Hippocampal formation (tissue), 2 donors: ENCODE measurements around the gene IRF4.
"Not testable (repeated sequence)": the region's sequence is repeated elsewhere in the genome, so short reads cannot be mapped to it uniquely, and the experiment has no call there.

ENCODE experiments used
- DNase-seq, 2 donors: peaks; one replicate each; lab custom pipeline; 2025; lab: John Stamatoyannopoulos, UW

IRF4 gene

DNA sequence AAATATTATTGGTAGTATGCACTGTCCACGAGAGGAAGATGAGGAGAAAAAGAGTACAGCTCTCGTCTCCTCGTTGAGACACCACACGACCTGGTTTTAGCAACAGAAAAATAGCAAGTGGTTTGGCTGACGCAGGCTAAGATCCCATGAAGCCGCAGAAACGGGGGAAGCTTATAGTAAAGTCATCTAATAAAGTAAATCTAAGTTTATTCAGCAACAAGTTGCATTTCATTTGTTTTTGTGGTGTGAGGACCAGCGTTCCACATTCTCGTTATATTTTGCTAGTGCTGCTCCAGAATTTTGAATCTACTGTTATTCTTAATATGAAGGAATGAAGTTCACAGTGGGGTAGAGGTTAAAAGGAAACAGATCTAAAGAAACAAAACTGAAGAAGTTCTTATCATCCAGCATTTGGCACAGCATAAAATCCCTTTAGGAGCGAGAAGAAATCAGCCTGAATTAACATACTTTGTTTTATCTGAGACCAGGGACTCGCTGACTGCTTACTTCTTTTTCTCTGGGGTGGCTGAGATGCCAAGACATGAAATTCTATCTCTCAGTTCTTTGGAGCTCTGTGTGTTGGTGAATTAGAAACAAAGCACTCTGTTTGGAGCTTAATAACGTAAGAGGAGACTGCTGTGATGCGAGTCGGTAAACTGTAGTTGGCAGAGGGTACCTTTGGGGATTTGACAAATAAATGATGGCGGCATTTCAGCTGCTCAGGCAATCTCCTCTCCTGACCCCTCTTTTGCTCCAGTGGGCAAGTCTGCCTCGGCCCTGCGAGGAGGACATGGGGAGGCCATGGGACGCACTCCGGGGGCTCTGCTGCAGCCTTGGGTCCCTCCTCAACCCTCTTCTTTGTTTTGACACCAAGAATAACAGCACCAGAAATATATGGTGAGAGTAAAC is 24.9 kb upstream of the IRF4 start:
- no peak for DNase-seq

- no peak for DNase-seq
Observed at GRCh38 chr6:367298-367794, 24.2 kb upstream of the IRF4 start.

DNA sequence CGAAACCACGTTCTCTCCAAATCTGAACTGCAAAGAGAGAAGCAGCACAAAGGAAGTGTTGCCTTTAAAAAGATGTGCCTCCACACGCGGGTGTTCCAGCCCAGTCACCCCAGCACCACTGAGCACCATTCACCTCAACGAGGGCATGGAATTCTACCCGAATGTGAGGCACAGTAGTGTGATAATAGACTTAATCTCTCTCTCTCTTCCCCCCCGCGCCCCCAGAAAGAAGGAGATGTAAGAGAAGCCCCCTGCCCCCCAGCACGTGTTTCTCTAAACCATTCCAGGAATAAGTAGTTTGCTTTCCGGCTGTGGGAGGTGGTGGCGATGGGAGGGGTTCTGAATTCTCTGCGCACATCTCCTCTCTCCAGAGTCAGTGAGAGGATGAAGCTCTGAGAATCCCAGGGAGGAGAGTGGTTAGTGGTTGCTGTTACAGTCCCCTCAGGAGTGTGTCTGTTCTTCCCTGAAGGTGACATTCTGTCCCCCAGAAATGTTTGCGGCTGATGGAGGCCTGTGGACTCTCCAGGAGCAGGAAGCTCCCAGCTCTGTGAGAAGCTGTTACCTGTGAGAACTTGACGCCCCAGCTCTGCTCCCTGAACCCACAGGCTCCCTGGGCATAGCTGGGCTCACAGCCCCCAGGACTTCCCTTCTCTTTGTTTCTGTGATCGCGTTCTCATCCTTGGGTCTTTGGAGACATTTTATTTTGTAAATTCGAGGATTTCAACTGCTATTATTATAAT is 23.5 kb upstream of the IRF4 start:
- no peak for DNase-seq

DNA sequence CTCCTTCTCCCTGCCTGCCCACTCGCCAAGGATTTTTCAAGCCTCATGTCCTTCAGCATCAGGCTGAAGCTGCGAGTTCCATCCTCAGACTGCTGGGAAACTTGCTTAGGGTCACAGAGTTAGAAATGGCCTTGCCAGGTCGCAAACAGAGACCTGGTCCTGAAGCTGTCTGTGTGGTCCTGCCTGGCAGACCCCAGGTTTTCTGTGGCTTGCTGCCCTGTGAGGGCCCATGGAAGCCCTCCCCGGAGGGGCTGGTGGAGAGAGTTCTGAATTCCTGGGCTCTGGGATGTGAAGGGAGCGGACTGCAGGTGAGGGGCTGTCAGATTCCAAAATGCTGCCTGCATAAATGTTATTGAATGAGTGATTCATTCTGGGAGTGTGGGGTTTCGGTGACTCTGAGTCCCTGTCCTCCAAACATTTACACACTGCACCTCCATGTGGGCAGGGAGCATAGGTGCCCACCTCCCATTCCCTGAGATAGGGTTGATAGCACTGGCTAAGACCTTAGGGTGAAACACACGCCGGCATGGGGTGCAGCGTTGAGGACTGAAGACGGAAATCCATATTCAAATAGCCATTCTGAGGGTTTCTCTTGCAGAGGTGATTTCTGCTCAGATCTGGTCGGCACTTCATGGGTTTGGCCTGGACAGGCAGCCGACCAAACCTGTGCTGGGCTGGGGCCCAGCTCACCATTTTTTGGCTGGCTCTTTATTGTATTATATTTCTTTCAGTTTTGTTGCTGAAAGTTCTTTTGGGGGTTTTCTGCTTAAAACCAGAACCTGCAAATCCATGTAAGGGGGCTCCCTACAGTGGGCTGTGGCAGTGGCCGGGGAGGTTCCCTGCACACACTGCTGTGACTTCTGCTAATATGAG is 21.8 kb upstream of the IRF4 start:
- no peak for DNase-seq

- DNase-seq = no peak
Observed at GRCh38 chr6:370555-370954, 21.0 kb upstream of the IRF4 start.

- not testable (repeated sequence) for DNase-seq
Observed at GRCh38 chr6:371851-372250, 19.7 kb upstream of the IRF4 start.

DNA sequence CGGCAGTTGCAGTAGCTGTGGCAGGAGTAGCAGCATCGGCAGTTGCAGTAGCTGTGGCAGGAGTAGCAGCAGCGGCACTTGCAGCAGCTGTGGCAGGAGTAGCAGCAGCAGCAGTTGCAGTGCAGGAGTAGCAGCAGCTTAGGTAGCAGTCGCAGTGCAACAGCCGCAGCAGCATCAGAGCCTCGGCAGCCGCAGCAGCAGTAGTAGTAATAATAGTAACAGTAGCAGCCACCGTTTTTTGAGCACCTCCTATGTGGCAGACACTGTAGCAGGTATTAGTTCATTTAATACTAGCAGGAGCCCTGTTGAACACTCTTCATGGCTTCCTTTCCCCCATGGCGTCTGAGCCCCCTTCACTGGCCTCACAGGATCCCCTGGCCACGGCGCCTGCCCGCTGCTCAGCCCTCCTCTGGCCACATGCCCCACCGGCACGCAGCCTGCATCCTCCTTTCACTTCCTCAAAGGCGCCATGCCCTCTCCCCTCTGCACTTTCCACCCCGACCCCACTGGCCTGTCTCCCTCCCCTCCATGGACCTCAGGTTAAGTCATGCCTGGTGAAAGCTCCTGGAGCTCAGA is 19.1 kb upstream of the IRF4 start:
- DNase-seq = no peak

DNA sequence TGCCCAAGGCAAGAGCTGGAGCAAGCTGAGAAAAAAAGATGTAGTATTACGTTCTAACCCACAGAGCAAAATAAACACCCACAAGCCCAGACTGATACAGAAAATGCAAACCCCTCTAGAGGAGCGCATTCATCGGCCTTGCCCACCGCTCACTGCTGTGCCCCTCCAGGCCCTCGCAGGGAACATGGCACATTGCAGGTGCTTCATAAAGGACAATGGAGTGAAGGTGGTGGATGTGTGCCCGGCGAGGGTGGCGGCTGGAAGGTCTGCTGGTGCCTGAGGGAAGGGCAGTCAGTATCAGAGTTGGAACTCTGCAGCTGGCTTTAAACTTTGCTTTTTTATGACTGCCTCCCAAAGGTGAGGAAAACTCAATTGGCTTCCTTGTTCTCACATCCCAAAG is 18.5 kb upstream of the IRF4 start:
- no peak for DNase-seq

GRCh38 chr6:373773-374724 is 17.5 kb upstream of the IRF4 start:
- no peak for DNase-seq

DNA sequence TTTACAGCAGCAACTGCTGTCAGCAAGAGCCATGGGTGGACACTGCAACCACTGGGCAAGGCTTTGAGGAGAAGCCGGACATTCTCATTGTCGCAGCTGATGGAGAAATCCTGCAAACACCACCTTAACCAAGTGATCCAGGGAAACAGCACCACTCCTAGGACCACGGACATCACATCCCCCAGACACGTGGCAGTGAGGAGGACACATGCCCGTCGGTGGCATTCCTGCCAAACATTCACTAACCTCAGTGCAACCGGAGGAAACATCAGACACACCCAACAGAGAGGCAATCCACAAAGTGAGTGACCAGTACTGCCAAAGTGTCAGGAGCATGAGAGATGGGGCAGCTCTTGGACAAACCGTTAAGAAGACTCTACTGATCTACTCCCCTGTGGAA is 16.6 kb upstream of the IRF4 start:
- no peak for DNase-seq

DNA sequence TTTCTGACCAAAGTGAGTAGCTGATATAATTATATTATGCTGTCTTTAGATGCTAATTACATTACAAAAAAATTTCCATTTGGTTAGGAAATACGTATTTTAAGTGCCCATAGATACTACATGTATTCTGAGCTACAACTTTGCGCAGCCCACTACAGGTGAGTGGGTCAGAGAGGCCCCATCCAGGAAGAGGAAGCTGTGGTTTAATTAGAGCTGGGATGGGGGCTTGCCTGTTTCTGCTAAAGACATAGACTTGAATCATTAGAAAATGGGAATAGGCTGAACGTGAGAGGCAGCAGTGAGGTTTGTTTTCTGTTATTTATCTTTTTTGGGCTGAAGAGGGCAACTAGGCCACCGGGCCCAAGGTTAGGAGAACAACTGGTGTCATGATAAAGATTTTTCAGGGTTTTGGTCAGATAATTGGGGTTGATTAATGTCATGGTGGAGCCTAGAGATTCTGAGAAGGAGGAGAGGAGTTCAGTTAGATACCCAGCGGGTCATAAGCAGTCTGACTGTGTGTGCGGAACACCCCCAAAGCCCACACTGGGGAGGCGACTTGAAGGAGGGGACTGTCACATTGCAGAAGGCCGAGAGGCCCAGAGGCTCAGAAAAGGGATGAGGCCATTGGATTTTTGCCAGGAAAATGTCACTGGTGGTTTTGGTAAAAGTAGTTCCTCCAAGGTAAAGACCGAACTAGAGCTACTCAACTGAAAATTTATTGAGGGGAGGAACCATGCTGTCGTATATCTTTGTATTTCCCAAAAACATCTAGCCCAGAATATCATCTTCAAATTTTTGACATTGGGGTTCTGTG is 14.5 kb upstream of the IRF4 start:
- no peak for DNase-seq

GRCh38 chr6:377641-378020 is 13.9 kb upstream of the IRF4 start:
- DNase-seq = not testable (repeated sequence)

DNA sequence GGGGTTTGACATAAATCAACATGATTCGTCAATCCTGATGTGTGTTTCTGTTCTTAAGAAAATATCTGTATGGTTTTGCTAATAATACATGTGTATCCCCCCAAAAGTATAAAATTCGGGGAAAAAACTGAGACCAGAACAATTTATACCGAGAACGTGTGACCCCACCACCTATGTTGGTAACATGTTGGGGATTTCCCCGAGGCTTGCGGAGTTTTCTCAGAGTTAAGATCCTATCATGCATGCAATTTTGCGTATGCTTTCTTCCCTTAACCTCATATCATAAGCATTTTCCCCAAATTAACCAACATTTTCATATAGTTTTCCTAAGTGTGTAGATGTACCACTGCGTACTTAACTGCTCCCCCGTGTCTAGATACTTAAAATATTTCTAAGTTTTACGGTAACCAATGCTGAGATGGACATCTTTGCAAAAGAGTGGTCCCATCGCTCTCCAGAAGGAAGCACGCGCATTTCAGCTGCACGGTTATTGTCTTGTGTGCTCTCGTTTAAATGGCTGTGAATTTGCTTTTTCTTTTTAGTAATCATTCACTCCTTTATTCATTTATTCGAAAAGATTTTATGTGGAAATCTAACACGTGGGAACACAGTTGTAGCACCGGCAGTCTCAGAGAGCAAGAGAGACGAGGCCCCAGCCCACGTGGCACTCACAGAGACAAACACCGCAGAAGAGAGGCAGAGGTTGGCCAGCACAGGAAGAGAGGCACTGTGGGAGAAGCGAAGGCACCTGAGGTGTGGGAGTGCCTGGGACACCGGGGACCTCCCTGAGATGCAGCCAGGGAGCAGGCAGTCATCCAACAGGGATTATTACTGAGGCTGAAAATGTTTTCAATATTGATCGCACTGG is 13.2 kb upstream of the IRF4 start:
- no peak for DNase-seq

DNA sequence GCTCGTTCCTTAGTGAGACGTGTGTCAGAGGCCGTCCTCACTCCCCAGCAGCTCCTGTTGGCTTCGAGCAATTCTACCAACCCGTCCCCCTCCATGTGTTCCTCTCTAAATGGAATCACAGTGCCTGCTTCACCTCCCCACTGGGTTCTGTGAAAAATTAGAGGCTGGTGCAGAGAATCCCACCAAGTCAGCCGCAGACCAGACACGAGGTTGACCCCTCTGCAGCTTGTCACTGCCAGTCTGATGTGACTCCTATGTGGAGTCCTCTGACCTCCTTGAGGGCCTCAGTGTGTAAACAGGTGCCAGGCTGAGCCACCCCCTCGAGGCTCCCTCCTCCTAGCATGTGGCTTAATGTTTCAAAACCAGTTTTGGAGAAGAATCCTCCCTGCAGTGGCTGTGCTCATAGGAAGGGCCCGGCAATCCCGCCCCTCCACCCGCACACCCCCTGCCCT is 12.6 kb upstream of the IRF4 start:
- no peak for DNase-seq

GRCh38 chr6:379410-380181 is 12.0 kb upstream of the IRF4 start:
- no peak for DNase-seq

GRCh38 chr6:380234-381218 is 11.0 kb upstream of the IRF4 start:
- no peak for DNase-seq
